ENCODE results near the gene TMEM51. TPM values are rescaled to one million over a fixed set of nuclear protein-coding genes. Genes with fewer than 3 reads are reported as not detected.

TMEM51 gene
- total and polyA plus RNA-seq, 9 donors = 9.4 to 38.5 (median 23.0) TPM

GRCh38 chr1:15206418-15207030, 53.0 kb downstream of the TMEM51 start:
- no peaks in the 10 kb centered on the region for H3K9me3 ChIP-seq
- H3K4me1 ChIP-seq (ENCODE audit: insufficient read depth) = peaks cover 13% of the 10 kb centered on the region
- H3K4me3 ChIP-seq = no peak overlapping the region
- 68 to 69% (median 68%) methylated on average over 8 of the region's 8 CpGs for WGBS, 3 donors
- no peak overlapping the region for H3K27ac ChIP-seq
- H3K27me3 ChIP-seq = no peaks in the 10 kb centered on the region
- no peak for TF ChIP-seq EP300 (IDR thresholded peaks at IDR 0.05)
- intact Hi-C loops (cut with DNase I) = loop anchor here in 1 of 4 donors (10.0 kb wide), 1 partner anchor 52 kb away; the partner anchor contains the start of gene TMEM51
- DNase-seq = peak in 1 of 5 donors; percentile 23
- H3K36me3 ChIP-seq = no peaks in the 10 kb centered on the region

GRCh38 chr1:15207031-15207828, 53.7 kb downstream of the TMEM51 start:
- no peak overlapping the region for H3K4me3 ChIP-seq
- H3K9me3 ChIP-seq = no peaks in the 10 kb centered on the region
- H3K27ac ChIP-seq = no peak overlapping the region
- WGBS, 3 donors = 68 to 80% (median 79%) methylated on average over 23 to 25 of the region's 25 CpGs
- H3K4me1 ChIP-seq (ENCODE audit: insufficient read depth) = peaks cover 14% of the 10 kb centered on the region
- TF ChIP-seq POLR2A (IDR thresholded peaks at IDR 0.05) = no peak
- no peak for TF ChIP-seq EP300 (IDR thresholded peaks at IDR 0.05)
- TF ChIP-seq CTCF (IDR thresholded peaks at IDR 0.05) = no peak
- H3K36me3 ChIP-seq = no peaks in the 10 kb centered on the region
- peak in 1 of 5 donors; percentile 30 for DNase-seq
- H3K27me3 ChIP-seq = no peaks in the 10 kb centered on the region
- intact Hi-C loops (cut with DNase I) = loop anchor here in 1 of 4 donors (10.0 kb wide), 1 partner anchor 52 kb away; the partner anchor contains the start of gene TMEM51

GRCh38 chr1:15207829-15208429, 54.4 kb downstream of the TMEM51 start:
- no peaks in the 10 kb centered on the region for H3K27me3 ChIP-seq
- H3K27ac ChIP-seq = no peak overlapping the region
- H3K4me1 ChIP-seq (ENCODE audit: insufficient read depth) = peaks cover 21% of the 10 kb centered on the region
- no peaks in the 10 kb centered on the region for H3K9me3 ChIP-seq
- TF ChIP-seq POLR2A (IDR thresholded peaks at IDR 0.05) = no peak
- no peak for TF ChIP-seq EP300 (IDR thresholded peaks at IDR 0.05)
- TF ChIP-seq CTCF (IDR thresholded peaks at IDR 0.05) = no peak
- H3K4me3 ChIP-seq = no peak overlapping the region
- intact Hi-C loops (cut with DNase I) = loop anchor here in 1 of 4 donors (10.0 kb wide), 1 partner anchor 53 kb away; the partner anchor contains the start of gene TMEM51
- WGBS, 3 donors = 87 to 90% (median 87%) methylated on average over 6 of the region's 6 CpGs
- H3K36me3 ChIP-seq = no peaks in the 10 kb centered on the region
- peak in 1 of 5 donors; percentile 7 for DNase-seq

- Histone ChIP-seq H3K4me3 (no peak overlapping the region), H3K27ac (peak overlapping the region; percentile 41 to 71), H3K27me3 (no peaks in the 10 kb centered on the region), H3K9me3 (no peaks in the 10 kb centered on the region), H3K4me1 (ENCODE audit: insufficient read depth) (peaks cover 37% of the 10 kb centered on the region), H3K36me3 (no peaks in the 10 kb centered on the region)
- WGBS, 3 donors = 21 to 40% (median 22%) methylated on average over 7 of the region's 7 CpGs
- peak in 2 of 5 donors; percentile 42 to 57 for DNase-seq
- intact Hi-C loops (cut with DNase I) = loop anchor here in 2 of 4 donors (5.0 kb wide), 2 partner anchors 54 to 59 kb away; partner anchors contain the start of gene TMEM51 (in 1 of the 2)
- TF ChIP-seq CTCF (IDR thresholded peaks at IDR 0.05) (no peak), POLR2A (IDR thresholded peaks at IDR 0.05) (no peak), EP300 (IDR thresholded peaks at IDR 0.05) (no peak)
Observed at GRCh38 chr1:15210651-15211375, 57.3 kb downstream of the TMEM51 start.
